ENCODE measurements around the gene GGT6. TPM values are rescaled to one million over a fixed set of nuclear protein-coding genes. Genes with fewer than 3 reads are reported as not detected.

The GGT6 gene
- total RNA-seq, 1 donor from 2014 or later: not detected

DNA sequence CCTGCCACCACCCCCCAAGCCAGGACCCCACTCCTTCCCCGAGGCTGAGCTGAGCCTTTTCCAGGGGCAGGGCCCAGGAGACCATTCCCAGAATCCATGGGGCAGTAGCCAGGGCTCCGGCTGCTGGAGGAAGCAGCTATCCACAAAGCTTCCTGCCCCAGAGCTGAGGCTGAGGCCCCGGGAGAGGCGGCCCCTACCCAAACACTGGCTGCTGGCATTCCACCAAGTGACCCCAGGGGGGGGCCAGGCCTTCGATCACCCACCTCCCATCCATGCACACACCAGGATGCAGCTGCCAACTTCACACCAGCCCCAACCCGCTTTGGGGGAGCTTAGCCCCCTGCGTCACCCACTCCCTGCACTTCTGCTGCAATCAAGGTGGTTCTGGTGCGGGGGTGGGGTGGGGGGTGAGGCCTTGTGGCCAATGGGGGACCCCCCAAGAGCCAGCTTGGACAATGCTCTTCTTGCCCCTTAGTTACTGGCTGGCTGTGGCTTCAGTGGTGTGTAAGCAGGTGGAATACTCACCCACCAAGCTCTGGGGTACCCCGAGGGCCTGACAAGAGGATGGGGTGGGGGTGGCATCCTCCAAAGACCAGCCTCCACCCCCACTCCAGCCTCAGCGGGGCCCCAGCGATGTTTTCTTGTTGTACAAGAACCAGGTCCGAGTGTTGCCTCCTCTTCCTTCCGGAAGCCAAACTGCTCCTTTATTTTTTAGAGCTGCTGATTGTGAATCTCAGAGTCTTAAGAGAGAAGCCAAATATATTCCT is 22.0 kb downstream of the GGT6 start:
- TF ChIP-seq, protein P1, sequence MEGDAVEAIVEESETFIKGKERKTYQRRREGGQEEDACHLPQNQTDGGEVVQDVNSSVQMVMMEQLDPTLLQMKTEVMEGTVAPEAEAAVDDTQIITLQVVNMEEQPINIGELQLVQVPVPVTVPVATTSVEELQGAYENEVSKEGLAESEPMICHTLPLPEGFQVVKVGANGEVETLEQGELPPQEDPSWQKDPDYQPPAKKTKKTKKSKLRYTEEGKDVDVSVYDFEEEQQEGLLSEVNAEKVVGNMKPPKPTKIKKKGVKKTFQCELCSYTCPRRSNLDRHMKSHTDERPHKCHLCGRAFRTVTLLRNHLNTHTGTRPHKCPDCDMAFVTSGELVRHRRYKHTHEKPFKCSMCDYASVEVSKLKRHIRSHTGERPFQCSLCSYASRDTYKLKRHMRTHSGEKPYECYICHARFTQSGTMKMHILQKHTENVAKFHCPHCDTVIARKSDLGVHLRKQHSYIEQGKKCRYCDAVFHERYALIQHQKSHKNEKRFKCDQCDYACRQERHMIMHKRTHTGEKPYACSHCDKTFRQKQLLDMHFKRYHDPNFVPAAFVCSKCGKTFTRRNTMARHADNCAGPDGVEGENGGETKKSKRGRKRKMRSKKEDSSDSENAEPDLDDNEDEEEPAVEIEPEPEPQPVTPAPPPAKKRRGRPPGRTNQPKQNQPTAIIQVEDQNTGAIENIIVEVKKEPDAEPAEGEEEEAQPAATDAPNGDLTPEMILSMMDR (IDR thresholded peaks at IDR 0.05; ENCODE audit: partially characterized antibody, unreplicated experiment): no peak
- no peaks in the 10 kb centered on the region for H3K36me3 Mint-ChIP-seq (ENCODE audit: unreplicated experiment)
- peaks cover 1% of the 10 kb centered on the region for H3K9me3 Mint-ChIP-seq (ENCODE audit: unreplicated experiment)
- peaks cover 1% of the 10 kb centered on the region for H3K4me1 Mint-ChIP-seq (ENCODE audit: low read depth, unreplicated experiment)
- DNase-seq: no peak
- H3K4me3 Mint-ChIP-seq (ENCODE audit: unreplicated experiment): no peak overlapping the region
- no peak overlapping the region for H3K27ac Mint-ChIP-seq (ENCODE audit: unreplicated experiment)
- peaks cover 3% of the 10 kb centered on the region for H3K27me3 Mint-ChIP-seq (ENCODE audit: unreplicated experiment)

GRCh38 chr17:4537451-4538235 is 22.7 kb downstream of the GGT6 start:
- H3K4me3 Mint-ChIP-seq (ENCODE audit: unreplicated experiment): no peak overlapping the region
- no peak overlapping the region for H3K27ac Mint-ChIP-seq (ENCODE audit: unreplicated experiment)
- H3K9me3 Mint-ChIP-seq (ENCODE audit: unreplicated experiment): peaks cover 1% of the 10 kb centered on the region
- TF ChIP-seq, protein P1 (IDR thresholded peaks at IDR 0.05; ENCODE audit: partially characterized antibody, unreplicated experiment): no peak
- peaks cover 3% of the 10 kb centered on the region for H3K4me1 Mint-ChIP-seq (ENCODE audit: low read depth, unreplicated experiment)
- no peaks in the 10 kb centered on the region for H3K36me3 Mint-ChIP-seq (ENCODE audit: unreplicated experiment)
- H3K27me3 Mint-ChIP-seq (ENCODE audit: unreplicated experiment): peaks cover 3% of the 10 kb centered on the region
- DNase-seq: peak; percentile 29

DNA sequence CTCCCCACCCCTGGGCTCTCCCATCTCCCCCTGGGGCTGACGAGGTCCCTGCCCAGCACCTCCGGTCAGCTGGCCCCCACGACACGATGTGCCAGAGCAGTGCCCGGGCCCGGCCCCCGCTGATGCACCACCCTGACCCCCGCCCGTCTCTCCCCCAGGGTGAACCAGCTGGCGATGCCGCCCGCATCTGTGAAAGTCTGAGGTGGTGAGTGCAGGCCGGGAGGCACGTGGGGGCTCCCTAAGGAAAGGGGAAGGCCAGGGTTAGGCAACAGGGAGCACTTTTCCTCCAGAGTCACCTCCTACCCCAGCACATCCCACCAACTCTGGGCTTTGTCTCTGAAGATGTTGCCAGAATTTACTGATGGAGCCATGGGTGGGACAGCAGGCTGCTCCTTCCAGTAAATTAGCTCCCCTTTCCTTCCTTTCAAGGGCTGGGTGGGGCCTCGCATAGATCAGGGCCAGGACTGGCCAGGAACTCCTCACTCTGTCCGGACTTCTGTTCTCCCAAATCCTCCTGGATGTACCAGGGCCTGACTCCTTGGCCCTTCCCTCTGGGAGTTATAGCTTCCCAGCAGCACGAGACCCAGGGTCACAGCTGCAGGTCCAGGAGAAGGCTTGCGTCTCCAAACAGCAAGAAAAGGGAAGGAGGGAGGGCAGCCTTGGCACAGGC is 23.5 kb downstream of the GGT6 start:
- no peak overlapping the region for H3K4me3 Mint-ChIP-seq (ENCODE audit: unreplicated experiment)
- H3K4me1 Mint-ChIP-seq (ENCODE audit: low read depth, unreplicated experiment): peaks cover 3% of the 10 kb centered on the region
- TF ChIP-seq, protein P1 (IDR thresholded peaks at IDR 0.05; ENCODE audit: partially characterized antibody, unreplicated experiment): no peak
- peaks cover 6% of the 10 kb centered on the region for H3K27me3 Mint-ChIP-seq (ENCODE audit: unreplicated experiment)
- peaks cover 4% of the 10 kb centered on the region for H3K9me3 Mint-ChIP-seq (ENCODE audit: unreplicated experiment)
- H3K36me3 Mint-ChIP-seq (ENCODE audit: unreplicated experiment): peaks cover 3% of the 10 kb centered on the region
- no peak overlapping the region for H3K27ac Mint-ChIP-seq (ENCODE audit: unreplicated experiment)
- DNase-seq: peak; percentile 19

- no peak overlapping the region for H3K27ac Mint-ChIP-seq (ENCODE audit: unreplicated experiment)
- DNase-seq: peak; percentile 32
- peaks cover 4% of the 10 kb centered on the region for H3K9me3 Mint-ChIP-seq (ENCODE audit: unreplicated experiment)
- peaks cover 5% of the 10 kb centered on the region for H3K36me3 Mint-ChIP-seq (ENCODE audit: unreplicated experiment)
- peaks cover 3% of the 10 kb centered on the region for H3K4me1 Mint-ChIP-seq (ENCODE audit: low read depth, unreplicated experiment)
- H3K27me3 Mint-ChIP-seq (ENCODE audit: unreplicated experiment): peaks cover 7% of the 10 kb centered on the region
- TF ChIP-seq, protein P1 (IDR thresholded peaks at IDR 0.05; ENCODE audit: partially characterized antibody, unreplicated experiment): no peak
- no peak overlapping the region for H3K4me3 Mint-ChIP-seq (ENCODE audit: unreplicated experiment)
Measured at GRCh38 chr17:4536259-4536741, 24.1 kb downstream of the GGT6 start.

All from glutamatergic neuron (in vitro differentiated cells).